ENCODE data around the gene SRRM3. TPM values are rescaled to one million over a fixed set of nuclear protein-coding genes. Genes with fewer than 3 reads are reported as not detected.
"Not testable (repeated sequence)": the region's sequence is repeated elsewhere in the genome, so short reads cannot be mapped to it uniquely, and the experiment has no call there.

Gene SRRM3
- total and polyA plus RNA-seq, 8 donors = 0.37 to 6.4 (median 5.3) TPM; not detected in 2

DNA sequence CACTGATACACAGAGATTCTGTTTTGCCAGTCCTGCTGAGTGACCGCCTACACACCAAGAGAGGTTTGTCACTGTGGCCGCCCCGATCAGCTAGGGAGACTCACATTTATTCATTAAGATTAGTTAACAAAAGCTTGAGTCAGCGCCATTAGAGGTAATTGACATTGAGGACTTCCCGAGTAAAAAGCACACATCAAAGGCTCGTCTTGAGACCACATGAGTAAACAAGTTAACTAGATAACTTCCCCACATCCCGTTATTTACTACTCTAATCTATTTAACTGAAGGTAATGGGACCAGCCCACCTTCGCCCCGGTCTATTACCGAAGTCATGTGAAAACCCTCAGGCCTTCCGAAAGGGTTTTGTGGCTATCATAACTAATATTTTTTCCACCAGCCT is 23.0 kb downstream of the SRRM3 start:
- no peak for DNase-seq
- WGBS, 5 donors = 23 to 40% (median 37%) methylated on average over 11 of the region's 11 CpGs
- H3K4me3 ChIP-seq = no peak overlapping the region
- H3K4me1 ChIP-seq = peaks cover 0 to 8% (median 3%) of the 10 kb centered on the region in 4 donors
- TF ChIP-seq, protein P1, sequence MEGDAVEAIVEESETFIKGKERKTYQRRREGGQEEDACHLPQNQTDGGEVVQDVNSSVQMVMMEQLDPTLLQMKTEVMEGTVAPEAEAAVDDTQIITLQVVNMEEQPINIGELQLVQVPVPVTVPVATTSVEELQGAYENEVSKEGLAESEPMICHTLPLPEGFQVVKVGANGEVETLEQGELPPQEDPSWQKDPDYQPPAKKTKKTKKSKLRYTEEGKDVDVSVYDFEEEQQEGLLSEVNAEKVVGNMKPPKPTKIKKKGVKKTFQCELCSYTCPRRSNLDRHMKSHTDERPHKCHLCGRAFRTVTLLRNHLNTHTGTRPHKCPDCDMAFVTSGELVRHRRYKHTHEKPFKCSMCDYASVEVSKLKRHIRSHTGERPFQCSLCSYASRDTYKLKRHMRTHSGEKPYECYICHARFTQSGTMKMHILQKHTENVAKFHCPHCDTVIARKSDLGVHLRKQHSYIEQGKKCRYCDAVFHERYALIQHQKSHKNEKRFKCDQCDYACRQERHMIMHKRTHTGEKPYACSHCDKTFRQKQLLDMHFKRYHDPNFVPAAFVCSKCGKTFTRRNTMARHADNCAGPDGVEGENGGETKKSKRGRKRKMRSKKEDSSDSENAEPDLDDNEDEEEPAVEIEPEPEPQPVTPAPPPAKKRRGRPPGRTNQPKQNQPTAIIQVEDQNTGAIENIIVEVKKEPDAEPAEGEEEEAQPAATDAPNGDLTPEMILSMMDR (IDR thresholded peaks at IDR 0.05) = no peak
- TF ChIP-seq EP300 (IDR thresholded peaks at IDR 0.05) (no peak), POLR2A (IDR thresholded peaks at IDR 0.05) (no peak), POLR2AphosphoS5 (IDR thresholded peaks at IDR 0.05) (no peak)
- H3K36me3 ChIP-seq = no peaks in the 10 kb centered on the region
- H3K9me3 ChIP-seq = no peaks in the 10 kb centered on the region
- intact Hi-C loops (cut with DNase I; ENCODE audit: low total_unique reads) = no loop called here
- H3K27me3 ChIP-seq = peaks cover 0 to 95% (median 20%) of the 10 kb centered on the region in 3 donors
- H3K27ac ChIP-seq = no peak overlapping the region

DNA sequence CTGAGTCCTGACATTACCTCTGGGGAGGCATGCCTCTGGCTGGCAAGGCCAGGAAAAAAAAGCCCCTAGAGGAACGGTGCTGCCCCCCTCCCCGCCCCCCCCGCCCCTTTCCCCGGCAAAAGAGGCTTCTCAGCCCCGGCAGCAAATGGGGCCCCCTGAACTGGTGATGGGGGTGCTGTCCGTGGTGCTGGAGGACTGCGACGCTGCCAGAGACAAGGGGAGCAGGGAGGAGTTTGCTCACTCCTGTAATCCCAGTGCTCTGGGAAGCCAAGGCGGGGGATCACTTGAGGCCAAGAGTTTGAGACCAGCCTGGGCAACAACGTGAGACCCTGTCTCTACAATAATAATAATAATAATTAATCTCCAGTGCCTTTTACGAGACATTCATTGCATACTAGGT is 23.7 kb downstream of the SRRM3 start:
- WGBS, 5 donors = 10 to 15% (median 14%) methylated on average over 10 to 11 of the region's 11 CpGs
- peak in 1 of 2 donors; percentile 70 for DNase-seq
- H3K27me3 ChIP-seq = peaks cover 0 to 95% (median 20%) of the 10 kb centered on the region in 3 donors
- no peak overlapping the region for H3K4me3 ChIP-seq
- TF ChIP-seq, protein P1 (IDR thresholded peaks at IDR 0.05) = no peak
- TF ChIP-seq POLR2A (IDR thresholded peaks at IDR 0.05) (no peak), EP300 (IDR thresholded peaks at IDR 0.05) (no peak), POLR2AphosphoS5 (IDR thresholded peaks at IDR 0.05) (no peak)
- intact Hi-C loops (cut with DNase I; ENCODE audit: low total_unique reads) = no loop called here
- no peaks in the 10 kb centered on the region for H3K9me3 ChIP-seq
- peaks cover 0 to 4% (median 2%) of the 10 kb centered on the region in 4 donors for H3K4me1 ChIP-seq
- no peak overlapping the region for H3K27ac ChIP-seq
- H3K36me3 ChIP-seq = no peaks in the 10 kb centered on the region

DNA sequence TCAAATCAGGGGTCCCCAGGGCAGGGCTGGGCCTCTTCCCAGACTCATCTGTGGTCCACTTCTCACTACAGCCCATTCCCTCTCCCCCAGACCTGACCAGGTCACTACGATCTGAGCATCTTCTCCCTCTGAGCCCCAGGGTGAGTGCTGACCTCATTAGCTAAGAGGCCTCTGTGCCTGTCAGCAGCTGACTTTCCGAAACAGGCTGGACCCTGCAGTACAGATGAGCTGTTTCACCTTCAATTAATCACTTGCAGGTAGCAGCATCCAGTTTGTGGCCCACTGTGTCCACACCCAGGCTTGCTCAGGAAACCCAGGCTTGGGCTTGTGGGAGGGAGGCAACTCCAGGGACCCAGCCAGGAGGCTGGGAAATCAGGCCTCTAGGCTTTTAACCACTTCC is 24.3 kb downstream of the SRRM3 start:
- 0 to 70% (median 68%) methylated on average over 1 to 2 of the region's 2 CpGs for WGBS, 5 donors
- DNase-seq = no peak
- Histone ChIP-seq H3K27me3 (peaks cover 0 to 95% (median 21%) of the 10 kb centered on the region in 3 donors), H3K9me3 (no peaks in the 10 kb centered on the region), H3K27ac (no peak overlapping the region), H3K4me3 (no peak overlapping the region), H3K36me3 (no peaks in the 10 kb centered on the region), H3K4me1 (no peaks in the 10 kb centered on the region)
- intact Hi-C loops (cut with DNase I; ENCODE audit: low total_unique reads) = no loop called here
- TF ChIP-seq EP300 (IDR thresholded peaks at IDR 0.05) (no peak), POLR2AphosphoS5 (IDR thresholded peaks at IDR 0.05) (no peak)

DNA sequence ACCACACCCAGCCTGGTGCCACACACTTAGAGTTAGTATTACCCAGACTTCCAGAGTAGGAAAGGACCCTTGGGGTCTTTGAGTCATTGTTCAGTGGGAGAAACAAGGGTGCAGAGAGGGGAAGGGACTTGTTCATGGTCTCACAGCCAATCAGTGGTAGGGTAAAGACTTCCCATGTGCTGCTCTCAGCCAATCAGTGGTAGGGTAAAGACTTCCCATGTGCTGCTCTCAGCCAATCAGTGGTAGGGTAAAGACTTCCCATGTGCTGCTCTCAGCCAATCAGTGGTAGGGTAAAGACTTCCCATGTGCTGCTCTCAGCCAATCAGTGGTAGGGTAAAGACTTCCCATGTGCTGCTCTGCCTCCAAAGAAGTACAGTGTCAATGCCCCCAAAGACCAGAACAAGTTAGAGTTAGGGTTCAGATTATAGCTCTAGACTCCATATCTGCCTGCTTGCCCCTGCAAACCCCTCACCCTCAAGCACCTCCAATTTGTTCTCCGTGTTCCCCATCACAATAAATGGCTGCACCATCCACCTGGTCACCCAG is 25.3 kb downstream of the SRRM3 start:
- H3K4me1 ChIP-seq; H3K27ac ChIP-seq; DNase-seq; H3K9me3 ChIP-seq; intact Hi-C loops (cut with DNase I; ENCODE audit: low total_unique reads); H3K4me3 ChIP-seq; H3K36me3 ChIP-seq: not testable (repeated sequence)
- H3K27me3 ChIP-seq = peaks cover 0 to 98% (median 29%) of the 10 kb centered on the region in 3 donors
- 54 to 91% (median 80%) methylated on average over 1 of the region's 1 CpG for WGBS, 5 donors

DNA sequence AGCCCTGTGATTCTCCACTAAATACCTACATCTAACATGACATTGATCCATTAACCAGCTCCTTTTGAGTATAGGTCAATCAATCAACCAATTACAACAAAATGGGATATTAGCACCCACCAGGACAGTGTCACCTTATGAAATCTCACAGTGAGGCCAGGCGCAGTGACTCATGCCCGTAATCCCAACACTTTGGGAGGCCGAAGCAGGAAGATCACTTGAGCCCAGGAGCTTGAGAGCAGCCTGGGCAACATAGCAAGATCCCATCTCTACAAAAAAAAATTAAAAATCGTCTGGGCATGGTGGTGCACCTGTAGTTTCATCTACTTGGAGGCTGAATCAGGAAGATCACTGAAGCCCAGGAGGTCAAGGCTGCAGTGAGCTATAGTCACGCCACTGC is 28.5 kb downstream of the SRRM3 start:
- peaks cover 0 to 100% (median 42%) of the 10 kb centered on the region in 3 donors for H3K27me3 ChIP-seq
- H3K36me3 ChIP-seq = no peaks in the 10 kb centered on the region
- DNase-seq = no peak
- no peaks in the 10 kb centered on the region for H3K9me3 ChIP-seq
- no peak overlapping the region for H3K27ac ChIP-seq
- TF ChIP-seq POLR2AphosphoS5 (IDR thresholded peaks at IDR 0.05) (no peak), POLR2A (IDR thresholded peaks at IDR 0.05) (no peak), EP300 (IDR thresholded peaks at IDR 0.05) (no peak)
- TF ChIP-seq, protein P1 (IDR thresholded peaks at IDR 0.05) = no peak
- 70 to 85% (median 82%) methylated on average over 5 of the region's 5 CpGs for WGBS, 5 donors
- H3K4me1 ChIP-seq = peaks cover 0 to 11% (median 7%) of the 10 kb centered on the region in 4 donors
- intact Hi-C loops (cut with DNase I; ENCODE audit: low total_unique reads) = no loop called here
- H3K4me3 ChIP-seq = no peak overlapping the region

Data from stomach (tissue), 9 donors.